IMR-90 (cell line): Measurements from ENCODE around the gene CAMK2D. TPM values are rescaled to one million over a fixed set of nuclear protein-coding genes. Genes with fewer than 3 reads are reported as not detected.

Experiments
- ATAC-seq: fragments of 200-7000 bp; cut with Tn5 transposase; 2 replicates; pipeline ENCODE4 v1.9.1; 2020; ENCODE audit warnings: low read depth, mild to moderate bottlenecking, moderate library complexity
- BruUV-seq: library from RNA; stranded (reverse); fragments of 400-500 nt; replicated peaks from 2 replicates; lab custom pipeline; 2021; lab: Mats Ljungman, UMichigan
- CTCF ChIA-PET: fragments of 300-600 bp; formaldehyde crosslinking; extraction: SDS; loops from one replicate; lab custom pipeline; 2021; ENCODE audit warnings: antibody characterized with exemption; lab: Yijun Ruan, JAX
- POLR2A ChIA-PET: fragments of 300-600 bp; sonication (Branson Sonifier 250); formaldehyde crosslinking; loops from one replicate; lab custom pipeline; 2022; ENCODE audit warnings: antibody characterized with exemption; ENCODE audit not compliant: unreplicated experiment; lab: Charles Lee
- DNase-seq: peaks from one replicate; pipeline ENCODE4 v3.0.0; 2013
- H2AFZ ChIP-seq: replicated peaks from 2 replicates; pipeline ENCODE3; 2013; ENCODE audit warnings: low read length, mild to moderate bottlenecking; ENCODE audit not compliant: poor library complexity
- H2AK5ac ChIP-seq: 2 replicates; pipeline ENCODE4 v1.6.1; 2013; ENCODE audit warnings: low read depth, low read length, inconsistent platforms
- H2AK9ac ChIP-seq: replicated peaks from 2 replicates; pipeline ENCODE3; 2013; ENCODE audit warnings: mild to moderate bottlenecking, low read depth, low read length, moderate library complexity; ENCODE audit not compliant: poor library complexity
- H2BK120ac ChIP-seq: 2 replicates; pipeline ENCODE4 v1.6.1; 2013; ENCODE audit warnings: low read depth, low read length, inconsistent platforms
- H2BK15ac ChIP-seq: 3 replicates; pipeline ENCODE4 v1.6.1; 2013; ENCODE audit warnings: low read depth, low read length, inconsistent platforms
- H2BK20ac ChIP-seq: 2 replicates; pipeline ENCODE4 v1.6.1; 2013; ENCODE audit warnings: low read depth, mild to moderate bottlenecking, inconsistent platforms, low read length, moderate library complexity
- H2BK5ac ChIP-seq: 2 replicates; pipeline ENCODE4 v1.6.1; 2013; ENCODE audit warnings: mild to moderate bottlenecking, low read depth, low read length, inconsistent platforms; ENCODE audit not compliant: poor library complexity, severe bottlenecking
- H3K14ac ChIP-seq: replicated peaks from 2 replicates; pipeline ENCODE4 v1.6.1; 2013; ENCODE audit warnings: low read depth, low read length, inconsistent platforms
- H3K18ac ChIP-seq: 2 replicates; pipeline ENCODE4 v1.6.1; 2013; ENCODE audit warnings: low read depth, low read length, control low read depth
- H3K23ac ChIP-seq: 2 replicates; pipeline ENCODE4 v1.6.1; 2013; ENCODE audit warnings: low read depth, low read length, inconsistent platforms
- H3K27ac ChIP-seq: 2 replicates; pipeline ENCODE4 v1.5.1; 2013; ENCODE audit warnings: mild to moderate bottlenecking, control low read depth, low read length; ENCODE audit not compliant: insufficient read depth
- H3K27me3 ChIP-seq: 2 replicates; pipeline ENCODE4 v1.6.1; 2013; ENCODE audit warnings: low read length; ENCODE audit not compliant: control insufficient read depth, insufficient read depth
- H3K36me3 ChIP-seq: 2 replicates; pipeline ENCODE4 v1.6.1; 2013; ENCODE audit warnings: low read length, mixed read lengths; ENCODE audit not compliant: control insufficient read depth, insufficient read depth
- H3K4ac ChIP-seq: 2 replicates; pipeline ENCODE4 v1.6.1; 2013; ENCODE audit warnings: low read depth, low read length, inconsistent platforms
- H3K4me1 ChIP-seq: 2 replicates; pipeline ENCODE4 v1.6.1; 2013; ENCODE audit warnings: low read length, mixed read lengths; ENCODE audit not compliant: control insufficient read depth, insufficient read depth
- H3K4me2 ChIP-seq: 2 replicates; pipeline ENCODE4 v1.6.1; 2013; ENCODE audit warnings: low read depth, mild to moderate bottlenecking, control low read depth, low read length, moderate library complexity
- H3K4me3 ChIP-seq: 2 replicates; pipeline ENCODE4 v1.5.1; 2013; ENCODE audit warnings: low read depth, mild to moderate bottlenecking, control low read depth, low read length, moderate library complexity; ENCODE audit not compliant: insufficient read depth
- H3K56ac ChIP-seq: 2 replicates; pipeline ENCODE4 v1.6.1; 2013; ENCODE audit warnings: low read length, inconsistent platforms; ENCODE audit not compliant: insufficient read depth; ENCODE audit errors: extremely low read depth
- H3K79me1 ChIP-seq, 2 experiments: 2 replicates each; pipeline ENCODE4 v1.6.1; 2013; ENCODE audit warnings: low read length in 2 of 2, inconsistent platforms in 1 of 2, low read depth in 1 of 2
- H3K9ac ChIP-seq: 2 replicates; pipeline ENCODE4 v1.6.1; 2013; ENCODE audit warnings: low read depth, low read length, control low read depth
- H3K9me1 ChIP-seq: 2 replicates; pipeline ENCODE4 v1.6.1; 2013; ENCODE audit warnings: low read length, inconsistent platforms; ENCODE audit not compliant: insufficient read depth
- H3K9me3 ChIP-seq: 2 replicates; pipeline ENCODE4 v1.6.1; 2013; ENCODE audit warnings: low read length; ENCODE audit not compliant: control insufficient read depth, insufficient read depth
- H4K20me1 ChIP-seq: 2 replicates; pipeline ENCODE4 v1.6.1; 2013; ENCODE audit warnings: low read length, inconsistent platforms; ENCODE audit not compliant: insufficient read depth
- H4K5ac ChIP-seq: 2 replicates; pipeline ENCODE4 v1.6.1; 2013; ENCODE audit warnings: mild to moderate bottlenecking, low read depth, low read length, control low read depth
- H4K8ac ChIP-seq, 2 experiments: 2 replicates each; pipeline ENCODE4 v1.6.1; 2013; ENCODE audit warnings: low read depth in 2 of 2, low read length in 2 of 2, control low read depth in 1 of 2, inconsistent platforms in 1 of 2
- H4K91ac ChIP-seq: 2 replicates; pipeline ENCODE4 v1.6.1; 2013; ENCODE audit warnings: low read depth, low read length, inconsistent platforms; ENCODE audit not compliant: insufficient read depth
- FOS ChIP-seq: fragments of 150-350 bp; IDR thresholded peaks from 2 replicates; pipeline ENCODE4 v1.6.1; 2016; ENCODE audit warnings: low read depth, low read length
- MAFK ChIP-seq: IDR thresholded peaks from 2 replicates; pipeline ENCODE4 v1.6.1; 2012; ENCODE audit warnings: low read depth, low read length, improper control_type of control experiment
- MAZ ChIP-seq: IDR thresholded peaks from 2 replicates; pipeline ENCODE4 v1.6.1; 2012; ENCODE audit warnings: low read depth, mild to moderate bottlenecking, low read length, improper control_type of control experiment, moderate library complexity, borderline replicate concordance
- POLR2A ChIP-seq: IDR thresholded peaks from 2 replicates; pipeline ENCODE4 v1.6.1; 2012; ENCODE audit warnings: mild to moderate bottlenecking, low read depth, low read length
- RFX5 ChIP-seq: IDR thresholded peaks from 2 replicates; pipeline ENCODE4 v1.8.0; 2012; ENCODE audit warnings: low read depth, mild to moderate bottlenecking, low read length, moderate library complexity
- WGBS, 2 experiments: methylation state at CpG; one replicate each; pipeline versions ENCODE4 v1.1.5 to v1.1.7; 2013; ENCODE audit warnings: missing lambda C conversion rate in 2 of 2; ENCODE audit not compliant: insufficient read length in 1 of 2; ENCODE audit errors: extremely low coverage in 2 of 2; 5-methylcytosine and 5-hydroxymethylcytosine counted together
- dilution Hi-C: fragments of 300-500 bp; cut with HindIII; formaldehyde crosslinking; loops from one replicate; pipeline ENCODE4 v1.14.3; 2018; ENCODE audit warnings: low sequenced_read_pairs; ENCODE audit not compliant: unreplicated experiment
- in situ Hi-C: fragments of 300-500 bp; cut with MboI; formaldehyde crosslinking; loops from 3 replicates; pipeline ENCODE4 v1.14.3; 2019; ENCODE audit warnings: low sequenced_read_pairs, inconsistent platforms, mixed read lengths
- intact Hi-C: fragments of 100-400 bp; cut with micrococcal nuclease; formaldehyde crosslinking; loops from 2 replicates; pipeline ENCODE4 v1.10.0; 2022
- polyA plus RNA-seq, 3 experiments: library from polyadenylated mRNA; depleted of rRNA; stranded (reverse); fragments of >200 nt; gene quantifications; 2 replicates each; pipeline ENCODE4 v1.2.3, GENCODE V29; 2012; ENCODE audit warnings: low replicate concordance in 1 of 3
- total RNA-seq: library from RNA; depleted of rRNA; stranded (reverse); fragments of >200 nt; gene quantifications from 2 replicates; pipeline ENCODE4 v1.2.3, GENCODE V29; 2012
- TF ChIP-seq, protein P1 (sequence below): fragments of 150-350 bp; IDR thresholded peaks from 2 replicates; pipeline ENCODE4 v1.6.1; 2017; ENCODE audit warnings: mild to moderate bottlenecking, antibody characterized with exemption, low read length, low read depth
- TF ChIP-seq, protein P2 (sequence below): conservative IDR thresholded peaks from 2 replicates; pipeline ENCODE4 v1.5.1; 2012; ENCODE audit warnings: mild to moderate bottlenecking, low read depth, low read length, improper control_type of control experiment

CAMK2D gene
- total and polyA plus RNA-seq, 2 of the 4 experiments (the other 2 are of a cell fraction): 44.6 to 156 TPM

DNA sequence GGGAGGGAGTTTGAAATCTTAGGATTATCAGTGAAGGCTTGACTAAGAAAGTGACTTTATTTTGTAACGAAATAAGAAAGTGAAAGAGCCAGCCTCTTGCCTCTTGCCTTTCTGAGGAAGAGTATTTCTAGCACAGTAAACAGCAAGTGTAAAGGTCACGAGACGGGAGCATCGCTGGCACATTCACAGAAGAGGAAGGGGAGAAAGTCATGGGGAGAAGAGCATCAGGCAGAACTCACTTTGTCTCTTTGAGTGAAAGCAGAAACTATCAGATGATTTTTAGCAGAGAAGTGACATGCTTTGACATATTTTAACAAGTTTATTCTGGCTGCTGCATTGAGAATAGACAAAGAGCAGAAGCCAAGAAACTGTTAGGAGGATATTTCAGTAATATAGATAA is 313.8 kb downstream of the CAMK2D start:
- H2BK20ac ChIP-seq: no peak overlapping the region

More for the DNA sequence above, 313.8 kb downstream of the CAMK2D start:
- ChIA-PET POLR2A (no interaction called here), CTCF (no interaction called here)
- Histone ChIP-seq H2AK9ac (no peak overlapping the region), H2BK120ac (no peak overlapping the region), H2AK5ac (no peak overlapping the region), H3K4me2 (no peak overlapping the region), H3K56ac (no peak overlapping the region), H3K14ac (no peak overlapping the region), H3K79me1 (no peaks in the 10 kb centered on the region), H3K4me1 (peaks cover 8% of the 10 kb centered on the region), H3K27ac (no peak overlapping the region), H4K20me1 (no peaks in the 10 kb centered on the region), H3K23ac (0 out of 2 replicates have a peak overlapping the region, but pooled peaks have one; percentile 1), H3K9me3 (peaks cover 4% of the 10 kb centered on the region), H3K18ac (no peak overlapping the region), H2AFZ (no peak overlapping the region), H3K4ac (no peak overlapping the region), H3K9ac (no peak overlapping the region), H2BK15ac (no peak overlapping the region), H3K4me3 (no peak overlapping the region), H3K9me1 (no peaks in the 10 kb centered on the region), H3K36me3 (no peaks in the 10 kb centered on the region), H4K91ac (no peak overlapping the region), H4K8ac (no peak overlapping the region), H2BK5ac (no peak overlapping the region), H4K5ac (no peak overlapping the region), H3K27me3 (no peaks in the 10 kb centered on the region)
- no TSS peak for BruUV-seq
- in situ Hi-C loops: no loop called here
- TF ChIP-seq MAZ (no peak), FOS (no peak), POLR2A (no peak), RFX5 (no peak), MAFK (no peak)
- TF ChIP-seq, protein P1, sequence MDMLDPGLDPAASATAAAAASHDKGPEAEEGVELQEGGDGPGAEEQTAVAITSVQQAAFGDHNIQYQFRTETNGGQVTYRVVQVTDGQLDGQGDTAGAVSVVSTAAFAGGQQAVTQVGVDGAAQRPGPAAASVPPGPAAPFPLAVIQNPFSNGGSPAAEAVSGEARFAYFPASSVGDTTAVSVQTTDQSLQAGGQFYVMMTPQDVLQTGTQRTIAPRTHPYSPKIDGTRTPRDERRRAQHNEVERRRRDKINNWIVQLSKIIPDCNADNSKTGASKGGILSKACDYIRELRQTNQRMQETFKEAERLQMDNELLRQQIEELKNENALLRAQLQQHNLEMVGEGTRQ: no peak
- TF ChIP-seq, protein P2, sequence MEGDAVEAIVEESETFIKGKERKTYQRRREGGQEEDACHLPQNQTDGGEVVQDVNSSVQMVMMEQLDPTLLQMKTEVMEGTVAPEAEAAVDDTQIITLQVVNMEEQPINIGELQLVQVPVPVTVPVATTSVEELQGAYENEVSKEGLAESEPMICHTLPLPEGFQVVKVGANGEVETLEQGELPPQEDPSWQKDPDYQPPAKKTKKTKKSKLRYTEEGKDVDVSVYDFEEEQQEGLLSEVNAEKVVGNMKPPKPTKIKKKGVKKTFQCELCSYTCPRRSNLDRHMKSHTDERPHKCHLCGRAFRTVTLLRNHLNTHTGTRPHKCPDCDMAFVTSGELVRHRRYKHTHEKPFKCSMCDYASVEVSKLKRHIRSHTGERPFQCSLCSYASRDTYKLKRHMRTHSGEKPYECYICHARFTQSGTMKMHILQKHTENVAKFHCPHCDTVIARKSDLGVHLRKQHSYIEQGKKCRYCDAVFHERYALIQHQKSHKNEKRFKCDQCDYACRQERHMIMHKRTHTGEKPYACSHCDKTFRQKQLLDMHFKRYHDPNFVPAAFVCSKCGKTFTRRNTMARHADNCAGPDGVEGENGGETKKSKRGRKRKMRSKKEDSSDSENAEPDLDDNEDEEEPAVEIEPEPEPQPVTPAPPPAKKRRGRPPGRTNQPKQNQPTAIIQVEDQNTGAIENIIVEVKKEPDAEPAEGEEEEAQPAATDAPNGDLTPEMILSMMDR: no peak
- intact Hi-C loops: no loop called here
- 69% methylated on average over 4 of the region's 4 CpGs; no CpG with 5 or more reads in 1 of the 2 experiments for WGBS, 2 experiments
- DNase-seq (no peak), ATAC-seq (no peak)
- dilution Hi-C loops: no loop called here
